BJ (cell line): ENCODE measurements around the gene TTC23. TPM values are rescaled to one million over a fixed set of nuclear protein-coding genes. Genes with fewer than 3 reads are reported as not detected.
"Not testable (repeated sequence)": the region's sequence is repeated elsewhere in the genome, so short reads cannot be mapped to it uniquely, and the experiment has no call there.

ENCODE experiments used
- CTCF ChIA-PET: fragments of 350-600 bp; formaldehyde crosslinking; extraction: SDS; loops from one replicate; lab custom pipeline; 2021; ENCODE audit warnings: antibody characterized with exemption, inconsistent platforms; lab: Yijun Ruan, JAX
- POLR2A ChIA-PET: fragments of 300-600 bp; sonication (Branson Sonifier 250); formaldehyde crosslinking; extraction: SDS; loops from one replicate; lab custom pipeline; 2021; ENCODE audit warnings: antibody characterized with exemption; lab: Charles Lee
- DNase-seq: peaks from one replicate; pipeline ENCODE4 v3.0.0-alpha.2; 2011; ENCODE audit warnings: low read depth
- H3K27me3 ChIP-seq: 2 replicates; pipeline ENCODE4 v1.6.0; 2011; ENCODE audit warnings: low read length; ENCODE audit not compliant: control insufficient read depth, insufficient read depth
- H3K36me3 ChIP-seq: 2 replicates; pipeline ENCODE4 v1.5.1; 2011; ENCODE audit warnings: low read length; ENCODE audit not compliant: control insufficient read depth, insufficient read depth
- H3K4me3 ChIP-seq: 2 replicates; pipeline ENCODE4 v1.5.1; 2011; ENCODE audit warnings: low read depth, mild to moderate bottlenecking, control low read depth, low read length
- CTCF ChIP-seq: IDR thresholded peaks from 2 replicates; pipeline ENCODE4 v1.5.1; 2011; ENCODE audit warnings: low read depth, mild to moderate bottlenecking, control low read depth, inconsistent platforms, low read length, moderate library complexity; ENCODE audit not compliant: insufficient read depth
- polyA plus RNA-seq: library from polyadenylated mRNA; depleted of rRNA; stranded (reverse); fragments of >200 nt; gene quantifications from 2 replicates; pipeline ENCODE4 v1.2.3, GENCODE V29; 2011

TTC23 gene
- polyA plus RNA-seq, 1 experiment = 3.6 TPM

GRCh38 chr15:99207672-99208071, 41.7 kb downstream of the TTC23 start:
- POLR2A ChIA-PET = no interaction called here
- DNase-seq = no peak
- H3K36me3 ChIP-seq = no peaks in the 10 kb centered on the region
- no peak overlapping the region for H3K4me3 ChIP-seq
- CTCF ChIA-PET = interaction anchor here (1.1 to 9.7 kb wide), 3 partner anchors 73 to 107 kb away, joined by 3 to 142 read pairs (median 28); partner anchors contain the start of gene SYNM
- no peak for TF ChIP-seq CTCF
- no peaks in the 10 kb centered on the region for H3K27me3 ChIP-seq

GRCh38 chr15:99202176-99202552, 47.2 kb downstream of the TTC23 start:
- ChIA-PET CTCF (interaction anchor here (0.7 to 2.2 kb wide), 5 partner anchors 9 to 101 kb away, joined by 3 to 10 read pairs (median 4); partner anchors contain the start of gene SYNM), POLR2A (no interaction called here)
- DNase-seq = no peak
- peaks cover 3% of the 10 kb centered on the region; the same call in 1 of the 2 replicates for H3K36me3 ChIP-seq
- TF ChIP-seq CTCF = no peak
- no peak overlapping the region for H3K4me3 ChIP-seq
- no peaks in the 10 kb centered on the region for H3K27me3 ChIP-seq

DNA sequence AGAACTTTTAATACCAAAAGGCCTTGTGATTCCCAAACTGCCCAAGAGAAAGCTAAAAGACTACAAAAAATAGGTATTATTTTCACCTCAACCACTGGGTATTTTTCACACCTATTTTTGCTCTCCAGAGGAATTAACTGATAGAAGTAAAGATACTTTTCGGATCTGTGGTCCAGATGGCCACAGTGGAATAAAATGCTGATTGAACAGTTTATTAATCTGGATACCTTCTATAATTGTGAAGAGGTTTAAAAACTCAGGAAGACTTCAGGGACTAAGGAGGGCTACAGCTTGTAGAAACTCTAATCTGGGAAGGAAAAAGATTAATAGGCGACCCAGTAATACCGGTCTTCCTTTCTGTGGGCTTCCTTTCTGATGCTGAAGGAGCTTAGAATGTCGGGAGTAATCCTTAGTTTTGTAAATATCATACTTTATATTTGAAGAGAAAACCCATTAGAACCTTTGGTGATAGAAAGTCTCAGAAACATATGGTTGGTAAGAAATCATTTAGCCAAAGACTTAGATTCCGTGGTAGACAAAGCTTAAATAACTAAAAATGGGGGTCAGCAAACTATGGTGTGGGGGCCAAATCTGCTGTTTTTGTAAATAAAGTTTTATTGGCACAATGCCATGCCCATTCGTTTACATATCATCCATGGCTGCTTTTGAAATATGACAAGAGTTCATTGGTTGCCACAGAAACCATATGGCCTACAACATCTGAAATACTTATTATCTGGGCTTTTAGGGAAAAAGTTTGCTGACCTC, 47.8 kb downstream of the TTC23 start:
- ChIA-PET POLR2A (no interaction called here), CTCF (interaction anchor here (0.7 to 2.2 kb wide), 5 partner anchors 9 to 100 kb away, joined by 3 to 10 read pairs (median 4); partner anchors contain the start of gene SYNM)
- no peaks in the 10 kb centered on the region for H3K27me3 ChIP-seq
- no peak overlapping the region for H3K4me3 ChIP-seq
- no peak for DNase-seq
- TF ChIP-seq CTCF = no peak
- H3K36me3 ChIP-seq = peaks cover 3% of the 10 kb centered on the region; the same call in 1 of the 2 replicates

- ChIA-PET CTCF (no interaction called here), POLR2A (no interaction called here)
- H3K36me3 ChIP-seq = peaks cover 3% of the 10 kb centered on the region; the same call in 1 of the 2 replicates
- H3K27me3 ChIP-seq = no peaks in the 10 kb centered on the region
- DNase-seq = no peak
- TF ChIP-seq CTCF = no peak
- no peak overlapping the region for H3K4me3 ChIP-seq
Measured at GRCh38 chr15:99197856-99198255, 51.5 kb downstream of the TTC23 start.

DNA sequence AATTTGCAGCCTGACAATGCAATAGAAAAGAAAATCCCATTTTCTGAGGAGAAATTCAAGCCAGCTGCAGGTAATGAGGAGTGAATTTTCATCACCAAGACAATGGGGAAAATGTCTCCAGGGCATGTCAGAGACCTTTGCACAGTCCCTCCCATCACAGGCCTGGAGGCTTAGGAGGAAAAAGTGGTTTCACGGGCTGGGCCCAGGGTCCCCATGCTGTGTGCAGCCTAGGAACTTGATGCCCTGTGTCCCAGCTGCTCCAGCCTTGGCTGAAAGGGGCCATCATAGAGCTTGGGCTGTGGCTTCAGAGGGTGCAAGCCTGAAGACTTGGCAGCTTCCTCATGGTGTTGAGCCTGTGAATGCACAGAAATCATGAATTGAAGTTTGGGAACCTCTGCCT, 57.2 kb downstream of the TTC23 start:
- CTCF ChIA-PET = interaction anchor here (0.7 to 0.9 kb wide), 2 partner anchors 10 to 87 kb away, joined by 3 to 4 read pairs; no protein-coding TSS in a partner anchor
- not testable (repeated sequence) for H3K36me3 ChIP-seq

More for the DNA sequence above, 57.2 kb downstream of the TTC23 start:
- H3K4me3 ChIP-seq, H3K27me3 ChIP-seq, DNase-seq, POLR2A ChIA-PET: not testable (repeated sequence)
